PC-3 (cell line): ENCODE measurements around the gene MALRD1. TPM values are rescaled to one million over a fixed set of nuclear protein-coding genes. Genes with fewer than 3 reads are reported as not detected.

ENCODE experiments used
- ATAC-seq: fragments of 200-7000 bp; cut with Tn5 transposase; 2 replicates; pipeline ENCODE4 v1.9.1; 2020; ENCODE audit warnings: mild to moderate bottlenecking, moderate library complexity
- BruUV-seq: library from RNA; stranded (reverse); fragments of 400-500 nt; replicated peaks from 2 replicates; lab custom pipeline; 2021; lab: Mats Ljungman, UMichigan
- CTCF ChIA-PET: fragments of 300-600 bp; sonication (Branson Sonifier 250); formaldehyde crosslinking; loops from one replicate; lab custom pipeline; 2022; ENCODE audit warnings: antibody characterized with exemption; lab: Charles Lee
- POLR2A ChIA-PET: fragments of 300-600 bp; sonication (Branson Sonifier 250); formaldehyde crosslinking; loops from one replicate; lab custom pipeline; 2022; ENCODE audit warnings: antibody characterized with exemption; ENCODE audit not compliant: unreplicated experiment; lab: Charles Lee
- DNase-seq: peaks from one replicate; pipeline ENCODE4 v3.0.0-alpha.2; 2015
- H2AFZ ChIP-seq: fragments of 300-600 bp; sonication (generic); 2 replicates; pipeline ENCODE4 v1.6.0; 2016; ENCODE audit warnings: antibody characterized with exemption, low read length
- H3F3A ChIP-seq: fragments of 300-600 bp; sonication (generic); one replicate; pipeline ENCODE4 v1.6.0; 2017; ENCODE audit warnings: antibody characterized with exemption, low read length, control low read depth, mild to moderate bottlenecking; ENCODE audit not compliant: unreplicated experiment
- H3K27ac ChIP-seq: fragments of 300-600 bp; sonication (generic); 2 replicates; pipeline ENCODE4 v1.5.1; 2016; ENCODE audit warnings: mild to moderate bottlenecking, low read length
- H3K27me3 ChIP-seq: fragments of 300-600 bp; sonication (generic); 2 replicates; pipeline ENCODE4 v1.6.1; 2016; ENCODE audit warnings: low read length, mixed read lengths
- H3K36me3 ChIP-seq: fragments of 300-600 bp; sonication (generic); 2 replicates; pipeline ENCODE4 v1.6.1; 2016; ENCODE audit warnings: low read depth, mixed run types, low read length, mixed read lengths
- H3K4me1 ChIP-seq: fragments of 300-600 bp; sonication (generic); 2 replicates; pipeline ENCODE4 v1.5.1; 2016; ENCODE audit warnings: low read length; ENCODE audit not compliant: insufficient read depth
- H3K4me2 ChIP-seq: fragments of 300-600 bp; sonication (generic); 2 replicates; pipeline ENCODE4 v1.6.0; 2016; ENCODE audit warnings: low read length
- H3K4me3 ChIP-seq: fragments of 300-600 bp; sonication (generic); 2 replicates; pipeline ENCODE4 v1.5.1; 2016; ENCODE audit warnings: mild to moderate bottlenecking, low read length, mixed read lengths
- H3K79me2 ChIP-seq: fragments of 300-600 bp; sonication (generic); 2 replicates; pipeline ENCODE4 v1.6.1; 2017; ENCODE audit warnings: low read length, mixed read lengths
- H3K9ac ChIP-seq: fragments of 300-600 bp; sonication (generic); 2 replicates; pipeline ENCODE4 v1.6.0; 2016; ENCODE audit warnings: mild to moderate bottlenecking, low read length
- H3K9me2 ChIP-seq: fragments of 300-600 bp; sonication (generic); replicated peaks from 2 replicates; pipeline ENCODE4 v1.6.1; 2016; ENCODE audit warnings: mixed run types, low read length, mixed read lengths
- H3K9me3 ChIP-seq: fragments of 300-600 bp; sonication (generic); 2 replicates; pipeline ENCODE4 v1.6.1; 2016; ENCODE audit warnings: low read length, mixed read lengths
- H4K20me1 ChIP-seq: fragments of 300-600 bp; sonication (generic); 2 replicates; pipeline ENCODE4 v1.6.1; 2016; ENCODE audit warnings: low read length, mixed read lengths
- CTCF ChIP-seq: fragments of 300-600 bp; sonication (generic); conservative IDR thresholded peaks from 2 replicates; pipeline ENCODE4 v1.5.1; 2017; ENCODE audit warnings: antibody characterized with exemption, low read depth, mild to moderate bottlenecking, low read length
- EZH2 ChIP-seq: fragments of 300-600 bp; sonication (generic); IDR thresholded peaks from one replicate; pipeline ENCODE4 v1.6.1; 2017; ENCODE audit warnings: antibody characterized with exemption, mild to moderate bottlenecking, low read length; ENCODE audit not compliant: unreplicated experiment
- EZH2phosphoT487 ChIP-seq: fragments of 300-600 bp; sonication (generic); IDR thresholded peaks from 2 replicates; pipeline ENCODE4 v1.6.1; 2018; ENCODE audit warnings: mild to moderate bottlenecking, antibody characterized with exemption, low read length, borderline replicate concordance
- intact Hi-C: fragments of 100-400 bp; cut with micrococcal nuclease; formaldehyde crosslinking; loops from 2 replicates; pipeline ENCODE4 v1.9.0; 2023
- total RNA-seq: library from RNA; depleted of rRNA; stranded (reverse); fragments of >200 nt; gene quantifications from 2 replicates; pipeline ENCODE4 v1.2.3, GENCODE V29; 2014

Gene MALRD1
- total RNA-seq, 1 experiment from 2014 or later: not detected

GRCh38 chr10:19247843-19248242, 199.2 kb downstream of the MALRD1 start:
- BruUV-seq: no TSS peak
- intact Hi-C loops: no loop called here
- ChIA-PET CTCF (no interaction called here), POLR2A (no interaction called here)
- no peaks in the 10 kb centered on the region for H3K27me3 ChIP-seq
- TF ChIP-seq EZH2 (no peak), CTCF (no peak), EZH2phosphoT487 (no peak)
- H2AFZ ChIP-seq: no peak overlapping the region
- H3K79me2 ChIP-seq: no peaks in the 10 kb centered on the region
- H3K9ac ChIP-seq: no peak overlapping the region
- H4K20me1 ChIP-seq: no peaks in the 10 kb centered on the region
- H3F3A ChIP-seq: no peaks in the 10 kb centered on the region
- no peak overlapping the region for H3K4me3 ChIP-seq
- no peaks in the 10 kb centered on the region for H3K4me1 ChIP-seq
- no peak overlapping the region for H3K4me2 ChIP-seq
- H3K9me3 ChIP-seq: no peaks in the 10 kb centered on the region
- H3K36me3 ChIP-seq: no peaks in the 10 kb centered on the region
- no peaks in the 10 kb centered on the region for H3K9me2 ChIP-seq
- no peak overlapping the region for H3K27ac ChIP-seq
- ATAC-seq (no peak), DNase-seq (no peak)

- Histone ChIP-seq H3K36me3 (no peaks in the 10 kb centered on the region), H4K20me1 (no peaks in the 10 kb centered on the region), H3K27ac (no peak overlapping the region), H3F3A (no peaks in the 10 kb centered on the region), H3K4me1 (no peaks in the 10 kb centered on the region), H3K9me2 (no peaks in the 10 kb centered on the region), H3K4me2 (no peak overlapping the region), H3K27me3 (no peaks in the 10 kb centered on the region), H3K4me3 (no peak overlapping the region), H3K79me2 (no peaks in the 10 kb centered on the region), H3K9ac (no peak overlapping the region), H3K9me3 (no peaks in the 10 kb centered on the region), H2AFZ (no peak overlapping the region)
- POLR2A ChIA-PET: no interaction called here
- intact Hi-C loops: no loop called here
- ATAC-seq: no peak
- TF ChIP-seq CTCF (no peak), EZH2 (no peak), EZH2phosphoT487 (no peak)
- CTCF ChIA-PET: no interaction called here
- BruUV-seq: no TSS peak
- DNase-seq: peak; percentile 20
Observed at GRCh38 chr10:19250546-19250945, 201.9 kb downstream of the MALRD1 start.

GRCh38 chr10:19252531-19252930, 203.9 kb downstream of the MALRD1 start:
- no peak overlapping the region for H3K9ac ChIP-seq
- POLR2A ChIA-PET: no interaction called here
- BruUV-seq: no TSS peak

More at GRCh38 chr10:19252531-19252930, 203.9 kb downstream of the MALRD1 start:
- TF ChIP-seq CTCF: no peak
- TF ChIP-seq EZH2: no peak
- TF ChIP-seq EZH2phosphoT487: no peak
- no peak for ATAC-seq
- no peaks in the 10 kb centered on the region for H3F3A ChIP-seq
- no peak overlapping the region for H2AFZ ChIP-seq
- H3K36me3 ChIP-seq: no peaks in the 10 kb centered on the region
- no peaks in the 10 kb centered on the region for H3K9me2 ChIP-seq
- no peaks in the 10 kb centered on the region for H3K27me3 ChIP-seq
- no peaks in the 10 kb centered on the region for H3K79me2 ChIP-seq
- H3K9me3 ChIP-seq: no peaks in the 10 kb centered on the region
- no peak for DNase-seq
- intact Hi-C loops: no loop called here
- no peak overlapping the region for H3K27ac ChIP-seq
- no peak overlapping the region for H3K4me3 ChIP-seq
- no peak overlapping the region for H3K4me2 ChIP-seq
- no peaks in the 10 kb centered on the region for H4K20me1 ChIP-seq
- CTCF ChIA-PET: no interaction called here
- H3K4me1 ChIP-seq: no peaks in the 10 kb centered on the region
